HG03097 (cell line): ENCODE measurements around the gene SHROOM3.

Experiments used
- ATAC-seq: cut with Tn5 transposase; IDR thresholded peaks from one replicate; pipeline ENCODE4 v1.9.1; 2021; ENCODE audit not compliant: unreplicated experiment, low FRiP score

The SHROOM3 gene

DNA sequence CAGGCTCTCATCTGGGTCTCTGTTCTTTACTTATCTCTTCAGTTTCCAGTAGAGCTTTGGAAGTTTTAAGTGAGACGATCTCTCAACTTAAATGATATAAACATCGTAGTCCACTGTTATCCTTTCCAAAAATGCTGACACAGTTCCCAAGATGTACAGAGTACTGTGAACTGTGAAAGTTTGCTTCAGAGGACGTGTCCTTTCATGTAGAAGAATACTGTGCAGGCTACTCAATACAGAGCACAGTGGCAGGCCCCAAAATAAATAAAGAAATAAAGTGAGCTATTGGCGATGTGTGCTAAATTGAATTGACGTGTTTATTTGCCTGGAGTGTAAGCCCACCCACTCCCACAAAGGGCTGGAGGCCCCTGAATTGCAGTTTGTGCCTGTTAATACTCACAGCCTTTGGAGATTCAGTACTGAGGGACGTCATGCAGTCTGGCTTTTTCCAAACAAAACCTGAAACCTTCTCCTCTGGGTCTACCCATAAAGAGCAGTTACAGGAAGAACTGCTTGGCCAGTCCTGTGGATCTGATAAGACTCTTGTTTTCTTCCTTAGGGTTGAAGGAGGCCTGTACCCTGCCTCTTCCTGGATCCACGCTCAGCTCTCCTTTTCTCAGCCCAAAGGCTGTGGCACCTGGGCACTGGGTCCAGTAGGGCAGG, 396.8 kb downstream of the SHROOM3 start:
- ATAC-seq, result no peak
